GM23338 (cell line): Measurements from ENCODE around the gene LRRC10B. TPM values are rescaled to one million over a fixed set of nuclear protein-coding genes. Genes with fewer than 3 reads are reported as not detected.

Source experiments
- ATAC-seq: fragments of 200-7000 bp; cut with Tn5 transposase; 3 replicates; pipeline ENCODE4 v1.9.1; 2020
- DNase-seq: peaks from one replicate; pipeline ENCODE4 v3.0.0-alpha.2; 2015; ENCODE audit warnings: low spot score
- H2AFZ ChIP-seq: fragments of 200-600 bp; sonication (generic); 2 replicates; pipeline ENCODE4 v1.8.0; 2016; ENCODE audit warnings: antibody characterized with exemption, mild to moderate bottlenecking, moderate library complexity
- H3F3A ChIP-seq: fragments of 200-600 bp; sonication (generic); replicated peaks from 2 replicates; pipeline ENCODE4 v1.8.0; 2017; ENCODE audit warnings: antibody characterized with exemption, mixed run types, low read depth
- H3K27ac ChIP-seq: fragments of 200-600 bp; sonication (generic); 2 replicates; pipeline ENCODE4 v1.6.1; 2016; ENCODE audit warnings: low read depth
- H3K27me3 ChIP-seq: fragments of 200-600 bp; sonication (generic); 2 replicates; pipeline ENCODE4 v1.8.0; 2016; ENCODE audit warnings: mild to moderate bottlenecking, mixed run types, moderate library complexity; ENCODE audit not compliant: insufficient read depth
- H3K36me3 ChIP-seq: fragments of 200-600 bp; sonication (generic); 2 replicates; pipeline ENCODE4 v1.8.0; 2016; ENCODE audit warnings: mild to moderate bottlenecking; ENCODE audit not compliant: insufficient read depth
- H3K4me1 ChIP-seq: fragments of 200-600 bp; sonication (generic); 2 replicates; pipeline ENCODE4 v1.8.0; 2016; ENCODE audit warnings: mild to moderate bottlenecking, moderate library complexity; ENCODE audit not compliant: insufficient read depth
- H3K4me2 ChIP-seq: fragments of 200-600 bp; sonication (generic); 2 replicates; pipeline ENCODE4 v1.7.1; 2017; ENCODE audit warnings: mixed run types
- H3K4me3 ChIP-seq: fragments of 200-600 bp; sonication (generic); 2 replicates; pipeline ENCODE4 v1.6.1; 2016; ENCODE audit warnings: mixed run types
- H3K79me2 ChIP-seq: fragments of 200-600 bp; sonication (generic); replicated peaks from 2 replicates; pipeline ENCODE4 v1.8.0; 2017; ENCODE audit warnings: mild to moderate bottlenecking; ENCODE audit not compliant: insufficient read depth
- H3K9me2 ChIP-seq: fragments of 200-600 bp; sonication (generic); 2 replicates; pipeline ENCODE4 v1.8.0; 2017; ENCODE audit not compliant: insufficient read depth
- H4K20me1 ChIP-seq: fragments of 200-600 bp; sonication (generic); replicated peaks from 2 replicates; pipeline ENCODE4 v1.8.0; 2017; ENCODE audit warnings: mild to moderate bottlenecking; ENCODE audit not compliant: insufficient read depth
- H3K27ac Mint-ChIP-seq: 2 replicates; pipeline ENCODE4 v1.8.0; 2020; ENCODE audit warnings: inconsistent platforms, mild to moderate bottlenecking, moderate library complexity, mixed read lengths
- H3K27me3 Mint-ChIP-seq: 3 replicates; pipeline ENCODE4 v1.8.0; 2022; ENCODE audit warnings: low read depth, mild to moderate bottlenecking, moderate library complexity, mixed read lengths, inconsistent platforms; ENCODE audit not compliant: insufficient read depth, poor library complexity
- H3K36me3 Mint-ChIP-seq: 3 replicates; pipeline ENCODE4 v1.8.0; 2021; ENCODE audit warnings: low read depth, mild to moderate bottlenecking, inconsistent platforms, moderate library complexity, mixed read lengths
- H3K4me1 Mint-ChIP-seq: 3 replicates; pipeline ENCODE4 v1.8.0; 2020; ENCODE audit warnings: mild to moderate bottlenecking, inconsistent platforms, mixed read lengths
- H3K4me3 Mint-ChIP-seq: 3 replicates; pipeline ENCODE4 v1.8.0; 2021; ENCODE audit warnings: moderate library complexity, mild to moderate bottlenecking, inconsistent platforms, mixed read lengths
- H3K9me3 Mint-ChIP-seq: 3 replicates; pipeline ENCODE4 v1.8.0; 2020; ENCODE audit warnings: moderate library complexity, mild to moderate bottlenecking, inconsistent platforms, mixed read lengths
- JUNB ChIP-seq: IDR thresholded peaks from one replicate; pipeline ENCODE4 v1.6.1; 2016; ENCODE audit warnings: antibody characterized with exemption; ENCODE audit not compliant: unreplicated experiment
- polyA plus RNA-seq: library from polyadenylated mRNA; unstranded; fragments of >200 nt; fragmentation: Nextera tagmentation; extraction: Ambion mirVana; gene quantifications from 2 replicates; pipeline ENCODE4 v1.2.1, GENCODE V29; 2016
- total RNA-seq: library from RNA; depleted of rRNA; stranded (reverse); fragments of >200 nt; shearing (Covaris generic); gene quantifications from 2 replicates; pipeline ENCODE4 v1.2.3, GENCODE V29; 2014
- TF ChIP-seq, protein P1 (sequence below), 2 experiments: fragments of 200-600 bp in 1 of 2; sonication (generic) in 1 of 2; conservative IDR thresholded peaks; 2 replicates each; pipeline versions ENCODE4 v1.5.1 to v1.6.1; 2016 to 2017; ENCODE audit warnings: antibody characterized with exemption in 2 of 2, low read depth in 2 of 2, mild to moderate bottlenecking in 2 of 2, moderate library complexity in 1 of 2
- TF ChIP-seq, protein P2 (sequence below): IDR thresholded peaks from 2 replicates; pipeline ENCODE4 v1.6.1; 2016; ENCODE audit warnings: antibody characterized with exemption
- TF ChIP-seq, protein P3 (sequence below): fragments of 250-450 bp; sonication (Bioruptor Pico); IDR thresholded peaks from 2 replicates; pipeline ENCODE4 v1.5.0; 2020; ENCODE audit warnings: mild to moderate bottlenecking, moderate library complexity

Gene LRRC10B
- total and polyA plus RNA-seq, 2 experiments from 2014 or later: 0.47 to 1.6 TPM

DNA sequence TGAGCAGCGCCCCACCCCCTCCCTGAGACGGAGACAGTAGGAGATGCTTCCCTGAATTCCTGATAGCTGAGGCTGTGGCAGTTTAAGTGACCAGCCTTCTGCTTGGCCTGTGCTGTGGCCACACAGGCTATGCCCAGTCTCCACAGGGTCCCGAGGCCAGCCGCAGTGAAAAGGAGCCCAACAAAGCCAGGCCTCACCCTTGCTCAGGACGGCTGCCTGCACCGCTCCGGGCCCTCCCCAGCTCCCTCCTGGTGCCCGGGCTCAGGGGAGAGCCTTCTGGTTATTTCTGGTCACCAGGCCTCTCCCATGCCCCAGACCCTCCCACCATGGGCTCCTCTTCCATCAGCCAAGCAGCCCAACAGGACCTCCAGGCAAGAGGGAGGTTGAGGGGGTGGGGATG, 28.8 kb downstream of the LRRC10B start:
- 0 out of 2 replicates have a peak, but pooled peaks cover 3% of the 10 kb centered on the region for H3F3A ChIP-seq
- no peaks in the 10 kb centered on the region for H3K79me2 ChIP-seq
- H3K9me2 ChIP-seq: 0 out of 2 replicates have a peak, but pooled peaks cover 4% of the 10 kb centered on the region
- TF ChIP-seq, protein P1, sequence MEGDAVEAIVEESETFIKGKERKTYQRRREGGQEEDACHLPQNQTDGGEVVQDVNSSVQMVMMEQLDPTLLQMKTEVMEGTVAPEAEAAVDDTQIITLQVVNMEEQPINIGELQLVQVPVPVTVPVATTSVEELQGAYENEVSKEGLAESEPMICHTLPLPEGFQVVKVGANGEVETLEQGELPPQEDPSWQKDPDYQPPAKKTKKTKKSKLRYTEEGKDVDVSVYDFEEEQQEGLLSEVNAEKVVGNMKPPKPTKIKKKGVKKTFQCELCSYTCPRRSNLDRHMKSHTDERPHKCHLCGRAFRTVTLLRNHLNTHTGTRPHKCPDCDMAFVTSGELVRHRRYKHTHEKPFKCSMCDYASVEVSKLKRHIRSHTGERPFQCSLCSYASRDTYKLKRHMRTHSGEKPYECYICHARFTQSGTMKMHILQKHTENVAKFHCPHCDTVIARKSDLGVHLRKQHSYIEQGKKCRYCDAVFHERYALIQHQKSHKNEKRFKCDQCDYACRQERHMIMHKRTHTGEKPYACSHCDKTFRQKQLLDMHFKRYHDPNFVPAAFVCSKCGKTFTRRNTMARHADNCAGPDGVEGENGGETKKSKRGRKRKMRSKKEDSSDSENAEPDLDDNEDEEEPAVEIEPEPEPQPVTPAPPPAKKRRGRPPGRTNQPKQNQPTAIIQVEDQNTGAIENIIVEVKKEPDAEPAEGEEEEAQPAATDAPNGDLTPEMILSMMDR (conservative IDR thresholded peaks at IDR 0.05; ENCODE audit: low read depth in 2 of 2): no peak
- TF ChIP-seq, protein P2, sequence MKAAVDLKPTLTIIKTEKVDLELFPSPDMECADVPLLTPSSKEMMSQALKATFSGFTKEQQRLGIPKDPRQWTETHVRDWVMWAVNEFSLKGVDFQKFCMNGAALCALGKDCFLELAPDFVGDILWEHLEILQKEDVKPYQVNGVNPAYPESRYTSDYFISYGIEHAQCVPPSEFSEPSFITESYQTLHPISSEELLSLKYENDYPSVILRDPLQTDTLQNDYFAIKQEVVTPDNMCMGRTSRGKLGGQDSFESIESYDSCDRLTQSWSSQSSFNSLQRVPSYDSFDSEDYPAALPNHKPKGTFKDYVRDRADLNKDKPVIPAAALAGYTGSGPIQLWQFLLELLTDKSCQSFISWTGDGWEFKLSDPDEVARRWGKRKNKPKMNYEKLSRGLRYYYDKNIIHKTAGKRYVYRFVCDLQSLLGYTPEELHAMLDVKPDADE: no peak
- TF ChIP-seq, protein P3, sequence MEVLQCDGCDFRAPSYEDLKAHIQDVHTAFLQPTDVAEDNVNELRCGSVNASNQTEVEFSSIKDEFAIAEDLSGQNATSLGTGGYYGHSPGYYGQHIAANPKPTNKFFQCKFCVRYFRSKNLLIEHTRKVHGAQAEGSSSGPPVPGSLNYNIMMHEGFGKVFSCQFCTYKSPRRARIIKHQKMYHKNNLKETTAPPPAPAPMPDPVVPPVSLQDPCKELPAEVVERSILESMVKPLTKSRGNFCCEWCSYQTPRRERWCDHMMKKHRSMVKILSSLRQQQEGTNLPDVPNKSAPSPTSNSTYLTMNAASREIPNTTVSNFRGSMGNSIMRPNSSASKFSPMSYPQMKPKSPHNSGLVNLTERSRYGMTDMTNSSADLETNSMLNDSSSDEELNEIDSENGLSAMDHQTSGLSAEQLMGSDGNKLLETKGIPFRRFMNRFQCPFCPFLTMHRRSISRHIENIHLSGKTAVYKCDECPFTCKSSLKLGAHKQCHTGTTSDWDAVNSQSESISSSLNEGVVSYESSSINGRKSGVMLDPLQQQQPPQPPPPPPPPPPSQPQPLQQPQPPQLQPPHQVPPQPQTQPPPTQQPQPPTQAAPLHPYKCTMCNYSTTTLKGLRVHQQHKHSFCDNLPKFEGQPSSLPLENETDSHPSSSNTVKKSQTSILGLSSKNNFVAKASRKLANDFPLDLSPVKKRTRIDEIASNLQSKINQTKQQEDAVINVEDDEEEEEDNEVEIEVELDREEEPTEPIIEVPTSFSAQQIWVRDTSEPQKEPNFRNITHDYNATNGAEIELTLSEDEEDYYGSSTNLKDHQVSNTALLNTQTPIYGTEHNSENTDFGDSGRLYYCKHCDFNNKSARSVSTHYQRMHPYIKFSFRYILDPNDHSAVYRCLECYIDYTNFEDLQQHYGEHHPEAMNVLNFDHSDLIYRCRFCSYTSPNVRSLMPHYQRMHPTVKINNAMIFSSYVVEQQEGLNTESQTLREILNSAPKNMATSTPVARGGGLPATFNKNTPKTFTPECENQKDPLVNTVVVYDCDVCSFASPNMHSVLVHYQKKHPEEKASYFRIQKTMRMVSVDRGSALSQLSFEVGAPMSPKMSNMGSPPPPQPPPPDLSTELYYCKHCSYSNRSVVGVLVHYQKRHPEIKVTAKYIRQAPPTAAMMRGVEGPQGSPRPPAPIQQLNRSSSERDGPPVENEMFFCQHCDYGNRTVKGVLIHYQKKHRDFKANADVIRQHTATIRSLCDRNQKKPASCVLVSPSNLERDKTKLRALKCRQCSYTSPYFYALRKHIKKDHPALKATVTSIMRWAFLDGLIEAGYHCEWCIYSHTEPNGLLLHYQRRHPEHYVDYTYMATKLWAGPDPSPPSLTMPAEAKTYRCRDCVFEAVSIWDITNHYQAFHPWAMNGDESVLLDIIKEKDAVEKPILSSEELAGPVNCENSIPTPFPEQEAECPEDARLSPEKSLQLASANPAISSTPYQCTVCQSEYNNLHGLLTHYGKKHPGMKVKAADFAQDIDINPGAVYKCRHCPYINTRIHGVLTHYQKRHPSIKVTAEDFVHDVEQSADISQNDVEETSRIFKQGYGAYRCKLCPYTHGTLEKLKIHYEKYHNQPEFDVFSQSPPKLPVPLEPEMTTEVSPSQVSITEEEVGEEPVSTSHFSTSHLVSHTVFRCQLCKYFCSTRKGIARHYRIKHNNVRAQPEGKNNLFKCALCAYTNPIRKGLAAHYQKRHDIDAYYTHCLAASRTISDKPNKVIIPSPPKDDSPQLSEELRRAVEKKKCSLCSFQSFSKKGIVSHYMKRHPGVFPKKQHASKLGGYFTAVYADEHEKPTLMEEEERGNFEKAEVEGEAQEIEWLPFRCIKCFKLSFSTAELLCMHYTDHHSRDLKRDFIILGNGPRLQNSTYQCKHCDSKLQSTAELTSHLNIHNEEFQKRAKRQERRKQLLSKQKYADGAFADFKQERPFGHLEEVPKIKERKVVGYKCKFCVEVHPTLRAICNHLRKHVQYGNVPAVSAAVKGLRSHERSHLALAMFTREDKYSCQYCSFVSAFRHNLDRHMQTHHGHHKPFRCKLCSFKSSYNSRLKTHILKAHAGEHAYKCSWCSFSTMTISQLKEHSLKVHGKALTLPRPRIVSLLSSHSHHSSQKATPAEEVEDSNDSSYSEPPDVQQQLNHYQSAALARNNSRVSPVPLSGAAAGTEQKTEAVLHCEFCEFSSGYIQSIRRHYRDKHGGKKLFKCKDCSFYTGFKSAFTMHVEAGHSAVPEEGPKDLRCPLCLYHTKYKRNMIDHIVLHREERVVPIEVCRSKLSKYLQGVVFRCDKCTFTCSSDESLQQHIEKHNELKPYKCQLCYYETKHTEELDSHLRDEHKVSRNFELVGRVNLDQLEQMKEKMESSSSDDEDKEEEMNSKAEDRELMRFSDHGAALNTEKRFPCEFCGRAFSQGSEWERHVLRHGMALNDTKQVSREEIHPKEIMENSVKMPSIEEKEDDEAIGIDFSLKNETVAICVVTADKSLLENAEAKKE (CRISPR knock-in tag): no peak
- no peak for TF ChIP-seq JUNB
- H2AFZ ChIP-seq: no peak overlapping the region
- Mint-ChIP-seq H3K4me3 (no peak overlapping the region), H3K27me3 (peaks cover 10% of the 10 kb centered on the region), H3K27ac (no peak overlapping the region), H3K4me1 (peaks cover 45% of the 10 kb centered on the region), H3K9me3 (no peaks in the 10 kb centered on the region), H3K36me3 (no peaks in the 10 kb centered on the region; the same call in 2 of the 3 replicates)
- no peaks in the 10 kb centered on the region for H3K36me3 ChIP-seq
- H4K20me1 ChIP-seq: no peaks in the 10 kb centered on the region
- H3K27me3 ChIP-seq: no peaks in the 10 kb centered on the region
- no peak for DNase-seq
- no peak overlapping the region for H3K4me2 ChIP-seq
- no peak overlapping the region for H3K27ac ChIP-seq
- H3K4me3 ChIP-seq: no peak overlapping the region
- ATAC-seq: no peak
- peaks cover 19% of the 10 kb centered on the region for H3K4me1 ChIP-seq
